A549 treated with CpdA at 1 μM for 4 hours (cell line): ENCODE measurements around the gene MLLT10. TPM values are rescaled to one million over a fixed set of nuclear protein-coding genes. Genes with fewer than 3 reads are reported as not detected.

Source experiments
- total RNA-seq: library from RNA; stranded (reverse); fragments of 200-300 nt; extraction: Qiagen RNA extraction; gene quantifications from 5 replicates; pipeline ENCODE4 v1.2.3, GENCODE V29; 2022; ENCODE audit warnings: low read depth

The MLLT10 gene
- 25.7 to 32.6 TPM (median 28.8 TPM) in 5 replicates for total RNA-seq

GRCh38 chr10:21533467-21534279 is at the start of gene MLLT10:
MLLT10 (plus strand) TSS chr10:21534232; CDS start chr10:21534645, 413 bp downstream.

GRCh38 chr10:21525367-21526187 is 8.5 kb upstream of the MLLT10 start, which contains the start of gene SKIDA1:
SKIDA1 (minus strand) TSS chr10:21525682; CDS start chr10:21517822, 7,860 bp downstream.

Other genes starting within 250 kb of the MLLT10 start
- gene SKIDA1, start 8.6 kb upstream of the MLLT10 start, total RNA-seq, result 0.85 to 1.6 TPM (median 1.5 TPM) in 5 replicates